Activated CD8-positive, alpha-beta memory T cell treated with anti-CD3 and anti-CD28 coated beads for 4 hours (primary cell): Measurements from ENCODE around the gene CLDN9.
"Not testable (repeated sequence)": the region's sequence is repeated elsewhere in the genome, so short reads cannot be mapped to it uniquely, and the experiment has no call there.

Experiments
- DNase-seq, 2 donors: peaks; one replicate each; pipeline ENCODE4 v3.0.0-alpha.2; 2020; ENCODE audit warnings: low read depth in 2 of 2

The CLDN9 gene

GRCh38 chr16:3030222-3031212, 17.8 kb downstream of the CLDN9 start:
- DNase-seq: no peak

- no peak for DNase-seq
Measured at GRCh38 chr16:3032624-3033023, 19.9 kb downstream of the CLDN9 start.

GRCh38 chr16:3035289-3035971, 22.7 kb downstream of the CLDN9 start:
- no peak for DNase-seq

- DNase-seq: no peak
Measured at GRCh38 chr16:3035972-3036725, 23.4 kb downstream of the CLDN9 start.

GRCh38 chr16:3036726-3037315, 24.1 kb downstream of the CLDN9 start, which contains the start of gene BICDL2:
TSS of gene BICDL2 (minus strand) at chr16:3036944. CDS start at chr16:3035496, 1,448 bp downstream.
- DNase-seq: no peak

GRCh38 chr16:3038256-3038655, 25.5 kb downstream of the CLDN9 start:
- no peak for DNase-seq

GRCh38 chr16:3038896-3039295, 26.2 kb downstream of the CLDN9 start:
- DNase-seq: no peak

GRCh38 chr16:3042376-3042775, 29.7 kb downstream of the CLDN9 start:
- no peak for DNase-seq

- DNase-seq: no peak
Measured at GRCh38 chr16:3044708-3045107, 32.0 kb downstream of the CLDN9 start.

GRCh38 chr16:3045758-3046640, 33.3 kb downstream of the CLDN9 start, which contains the start of gene MMP25:
TSS of gene MMP25 (plus strand) at chr16:3046561. CDS start at chr16:3046918, 357 bp downstream.
- DNase-seq: no peak

GRCh38 chr16:3046641-3047386, 34.1 kb downstream of the CLDN9 start:
- DNase-seq: no peak

GRCh38 chr16:3047387-3047720, 34.6 kb downstream of the CLDN9 start:
- no peak for DNase-seq

GRCh38 chr16:3049921-3050481, 37.3 kb downstream of the CLDN9 start:
- no peak for DNase-seq

- DNase-seq: no peak
Measured at GRCh38 chr16:3050487-3050886, 37.8 kb downstream of the CLDN9 start.

- DNase-seq: no peak
Measured at GRCh38 chr16:3051009-3051408, 38.3 kb downstream of the CLDN9 start.

- no peak for DNase-seq
Measured at GRCh38 chr16:3051494-3051893, 38.8 kb downstream of the CLDN9 start.

GRCh38 chr16:3052571-3053329, 40.0 kb downstream of the CLDN9 start:
- DNase-seq: not testable (repeated sequence)

- DNase-seq: not testable (repeated sequence)
Measured at GRCh38 chr16:3053330-3053710, 40.6 kb downstream of the CLDN9 start.
